PC-9 (cell line): Measurements from ENCODE around the gene SPSB2. TPM values are rescaled to one million over a fixed set of nuclear protein-coding genes. Genes with fewer than 3 reads are reported as not detected.
"Not testable (repeated sequence)": the region's sequence is repeated elsewhere in the genome, so short reads cannot be mapped to it uniquely, and the experiment has no call there.

ENCODE experiments used
- BruUV-seq: library from RNA; stranded (reverse); fragments of 400-500 nt; replicated peaks from 2 replicates; lab custom pipeline; 2021; lab: Mats Ljungman, UMichigan
- CTCF ChIA-PET: fragments of 300-600 bp; sonication (Branson Sonifier 250); formaldehyde crosslinking; loops from one replicate; lab custom pipeline; 2022; ENCODE audit warnings: antibody characterized with exemption; lab: Charles Lee
- POLR2A ChIA-PET: fragments of 300-600 bp; sonication (Branson Sonifier 250); formaldehyde crosslinking; loops from one replicate; lab custom pipeline; 2022; ENCODE audit warnings: antibody characterized with exemption; ENCODE audit not compliant: unreplicated experiment; lab: Charles Lee
- DNase-seq, 2 experiments: peaks; one replicate each; pipeline versions ENCODE4 v3.0.0 to v3.0.0-alpha.2; 2015 to 2022; ENCODE audit warnings: mixed read lengths in 1 of 2
- H2AFZ ChIP-seq: fragments of 200-600 bp; sonication (generic); 2 replicates; pipeline ENCODE4 v1.8.1; 2017; ENCODE audit warnings: antibody characterized with exemption
- H3F3A ChIP-seq: fragments of 200-600 bp; sonication (generic); 2 replicates; pipeline ENCODE4 v1.8.1; 2017; ENCODE audit warnings: antibody characterized with exemption, mild to moderate bottlenecking, low read depth; ENCODE audit not compliant: insufficient read depth
- H3K27ac ChIP-seq: fragments of 200-600 bp; sonication (generic); 2 replicates; pipeline ENCODE4 v1.6.1; 2016; ENCODE audit warnings: mixed run types
- H3K27me3 ChIP-seq: fragments of 200-600 bp; sonication (generic); 2 replicates; pipeline ENCODE4 v1.6.1; 2016; ENCODE audit warnings: low read depth, mixed run types; ENCODE audit not compliant: insufficient read depth
- H3K36me3 ChIP-seq: fragments of 200-600 bp; sonication (generic); 2 replicates; pipeline ENCODE4 v1.6.1; 2016; ENCODE audit warnings: low read depth, mixed run types
- H3K4me1 ChIP-seq: fragments of 200-600 bp; sonication (generic); replicated peaks from 2 replicates; pipeline ENCODE4 v1.6.1; 2016; ENCODE audit warnings: mixed run types; ENCODE audit not compliant: insufficient read depth
- H3K4me2 ChIP-seq: fragments of 200-600 bp; sonication (generic); 2 replicates; pipeline ENCODE4 v1.6.1; 2017; ENCODE audit warnings: mixed run types
- H3K4me3 ChIP-seq: fragments of 200-600 bp; sonication (generic); 2 replicates; pipeline ENCODE4 v1.6.1; 2016; ENCODE audit warnings: mixed run types
- H3K79me2 ChIP-seq: fragments of 200-600 bp; sonication (generic); 2 replicates; pipeline ENCODE4 v1.6.1; 2017; ENCODE audit warnings: low read depth, mixed run types
- H3K9me2 ChIP-seq: fragments of 200-600 bp; sonication (generic); 2 replicates; pipeline ENCODE4 v1.8.1; 2017; ENCODE audit warnings: mild to moderate bottlenecking; ENCODE audit not compliant: insufficient read depth
- H3K9me3 ChIP-seq: fragments of 200-600 bp; sonication (generic); 2 replicates; pipeline ENCODE4 v1.8.1; 2016; ENCODE audit warnings: low read depth; ENCODE audit not compliant: insufficient read depth
- H4K20me1 ChIP-seq: fragments of 200-600 bp; sonication (generic); 2 replicates; pipeline ENCODE4 v1.8.1; 2017; ENCODE audit not compliant: insufficient read depth
- CTCF ChIP-seq: fragments of 200-600 bp; sonication (generic); conservative IDR thresholded peaks from 2 replicates; pipeline ENCODE4 v1.6.1; 2017; ENCODE audit warnings: mixed run types, antibody characterized with exemption, mild to moderate bottlenecking, moderate library complexity
- EZH2 ChIP-seq: fragments of 200-600 bp; sonication (generic); IDR thresholded peaks from 2 replicates; pipeline ENCODE4 v1.8.0; 2017; ENCODE audit warnings: antibody characterized with exemption, low read depth
- intact Hi-C: fragments of 100-400 bp; cut with micrococcal nuclease; formaldehyde crosslinking; loops from one replicate; pipeline ENCODE4 v1.10.0; 2022; ENCODE audit not compliant: unreplicated experiment
- total RNA-seq: library from RNA; stranded (reverse); gene quantifications from 2 replicates; pipeline ENCODE4 v1.2.3, GENCODE V29; 2021

SPSB2 gene
- total RNA-seq, 1 experiment from 2014 or later: 28.9 TPM

GRCh38 chr12:6884539-6884938 lies 11.4 kb upstream of the SPSB2 start:
- H3K9me2 ChIP-seq: no peaks in the 10 kb centered on the region
- H3K27me3 ChIP-seq: no peaks in the 10 kb centered on the region
- H3K4me3 ChIP-seq: no peak overlapping the region
- BruUV-seq: no TSS peak
- no peak overlapping the region for H3K4me2 ChIP-seq
- intact Hi-C loops: no loop called here
- H3K79me2 ChIP-seq: no peaks in the 10 kb centered on the region
- H2AFZ ChIP-seq: no peak overlapping the region
- ChIA-PET POLR2A (interaction anchor here (0.7 kb wide), 1 partner anchor 305 kb away, joined by 25 read pairs; no protein-coding TSS in a partner anchor), CTCF (no interaction called here)
- H3K27ac ChIP-seq: no peak overlapping the region
- H3K9me3 ChIP-seq: no peaks in the 10 kb centered on the region
- no peak for TF ChIP-seq EZH2
- TF ChIP-seq CTCF: no peak
- H3K4me1 ChIP-seq: 0 out of 2 replicates have a peak, but pooled peaks cover 5% of the 10 kb centered on the region
- peaks cover 7% of the 10 kb centered on the region; the same call in 1 of the 2 replicates for H3F3A ChIP-seq
- no peaks in the 10 kb centered on the region for H4K20me1 ChIP-seq
- no peaks in the 10 kb centered on the region for H3K36me3 ChIP-seq
- DNase-seq: no peak

GRCh38 chr12:6883683-6884082 lies 10.6 kb upstream of the SPSB2 start:
- ChIA-PET CTCF (interaction anchor here (0.6 kb wide), 1 partner anchor 147 kb away, joined by 5 read pairs; no protein-coding TSS in a partner anchor), POLR2A (no interaction called here)
- Histone ChIP-seq H3K79me2 (no peaks in the 10 kb centered on the region), H3K4me1 (0 out of 2 replicates have a peak, but pooled peaks cover 5% of the 10 kb centered on the region), H3K27ac (no peak overlapping the region), H3K9me3 (no peaks in the 10 kb centered on the region), H3K4me2 (no peak overlapping the region), H3K9me2 (no peaks in the 10 kb centered on the region), H2AFZ (no peak overlapping the region), H4K20me1 (no peaks in the 10 kb centered on the region), H3F3A (peaks cover 4% of the 10 kb centered on the region; the same call in 1 of the 2 replicates), H3K4me3 (no peak overlapping the region), H3K36me3 (no peaks in the 10 kb centered on the region), H3K27me3 (no peaks in the 10 kb centered on the region)
- intact Hi-C loops: no loop called here
- TF ChIP-seq CTCF (no peak), EZH2 (no peak)
- no TSS peak for BruUV-seq
- DNase-seq: no peak

DNA sequence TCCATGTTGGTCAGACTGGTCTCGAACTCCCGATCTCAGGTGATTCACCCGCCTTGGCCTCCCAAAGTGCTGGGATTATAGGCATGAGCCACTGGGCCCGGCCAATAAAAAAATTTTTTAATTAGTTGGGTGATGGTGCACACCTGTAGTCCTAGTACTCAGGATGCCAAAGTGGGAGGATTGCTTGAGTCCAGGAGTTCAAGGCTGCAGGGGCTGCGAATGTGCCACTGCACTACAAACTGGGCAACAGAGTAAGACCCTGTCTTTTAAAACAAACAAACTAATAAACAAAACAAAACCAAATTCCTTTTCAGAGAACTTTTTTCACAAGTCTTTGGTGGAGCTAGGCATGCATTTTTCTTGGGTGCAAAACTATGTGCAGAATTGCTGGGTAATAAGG lies 10.1 kb upstream of the SPSB2 start:
- Histone ChIP-seq H3K4me2 (no peak overlapping the region), H2AFZ (no peak overlapping the region), H3K27me3 (no peaks in the 10 kb centered on the region), H3K9me3 (no peaks in the 10 kb centered on the region), H3F3A (no peaks in the 10 kb centered on the region; the same call in 1 of the 2 replicates), H4K20me1 (no peaks in the 10 kb centered on the region), H3K79me2 (no peaks in the 10 kb centered on the region), H3K27ac (no peak overlapping the region), H3K36me3 (no peaks in the 10 kb centered on the region), H3K4me1 (0 out of 2 replicates have a peak, but pooled peaks cover 5% of the 10 kb centered on the region), H3K9me2 (no peaks in the 10 kb centered on the region), H3K4me3 (no peak overlapping the region)
- TF ChIP-seq EZH2: no peak
- no peak for TF ChIP-seq CTCF
- no TSS peak for BruUV-seq
- CTCF ChIA-PET: interaction anchor here (0.6 kb wide), 1 partner anchor 147 kb away, joined by 5 read pairs; no protein-coding TSS in a partner anchor
- intact Hi-C loops: no loop called here
- POLR2A ChIA-PET: no interaction called here
- no peak for DNase-seq

DNA sequence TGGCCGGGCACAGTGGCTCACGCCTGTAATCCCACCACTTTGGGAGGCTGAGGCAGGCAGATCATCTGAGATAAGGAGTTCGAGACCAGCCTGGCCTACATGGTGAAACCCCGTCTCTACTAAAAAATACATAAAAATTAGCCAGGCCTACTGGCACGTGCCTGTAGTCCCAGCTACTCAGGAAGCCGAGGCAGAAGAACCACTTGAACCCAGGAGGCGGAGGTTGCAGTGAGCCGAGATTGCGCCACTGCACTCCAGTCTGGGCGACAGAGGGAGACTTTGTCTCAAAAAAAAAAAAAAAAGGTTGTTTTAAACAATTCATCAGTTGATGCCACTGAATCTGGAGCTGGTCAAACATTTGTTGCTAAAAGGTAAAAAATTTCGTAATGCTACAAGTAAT lies 6.7 kb upstream of the SPSB2 start:
- H3K4me2 ChIP-seq, POLR2A ChIA-PET: not testable (repeated sequence)

DNA sequence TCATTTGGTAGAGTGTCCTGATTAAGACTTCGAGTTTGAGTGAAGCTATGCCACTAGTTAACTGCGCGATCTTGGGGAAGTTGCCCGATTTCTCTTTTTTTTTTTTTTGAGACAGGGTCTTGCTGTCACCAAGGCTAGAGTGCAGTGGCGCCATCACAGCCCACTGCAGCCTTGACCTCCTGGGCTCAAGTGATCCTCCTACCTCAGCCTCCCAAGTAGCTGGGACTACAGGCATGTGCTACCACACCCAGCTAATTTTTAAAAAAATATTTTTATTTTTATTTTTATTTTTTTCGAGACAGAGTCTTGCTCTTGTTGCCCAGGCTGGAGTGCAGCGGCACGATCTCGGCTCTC lies 889 bp upstream of the SPSB2 start:
- Histone ChIP-seq H3K4me1 (peaks cover 30% of the 10 kb centered on the region), H3K27ac (peak overlapping the region; percentile 37), H3K4me2 (peak overlapping the region; percentile 96), H3F3A (peaks cover 51% of the 10 kb centered on the region), H4K20me1 (peaks cover 30% of the 10 kb centered on the region), H2AFZ (peak overlapping the region; percentile 78), H3K36me3 (peaks cover 12% of the 10 kb centered on the region; the same call in 1 of the 2 replicates), H3K79me2 (peaks cover 23% of the 10 kb centered on the region), H3K4me3 (peak overlapping the region; percentile 84)
- ChIA-PET POLR2A (interaction anchor here (0.6 kb wide), 2 partner anchors 14 to 70 kb away, joined by 3 read pairs; no protein-coding TSS in a partner anchor), CTCF (interaction anchor here (0.6 kb wide), 1 partner anchor 181 kb away, joined by 5 read pairs; no protein-coding TSS in a partner anchor)
- not testable (repeated sequence) for DNase-seq, H3K9me2 ChIP-seq, H3K27me3 ChIP-seq, H3K9me3 ChIP-seq, BruUV-seq
- intact Hi-C loops: loop anchor here (5.0 kb wide), 1 partner anchor 218 kb away; the partner anchor contains the start of gene C1R

More for the DNA sequence above, 6.7 kb upstream of the SPSB2 start:
- H4K20me1 ChIP-seq, H3K79me2 ChIP-seq, H2AFZ ChIP-seq, H3K4me1 ChIP-seq, H3K36me3 ChIP-seq, DNase-seq, H3K27ac ChIP-seq, H3K4me3 ChIP-seq, BruUV-seq, H3F3A ChIP-seq, H3K9me2 ChIP-seq, H3K27me3 ChIP-seq, H3K9me3 ChIP-seq, intact Hi-C loops: not testable (repeated sequence)
- CTCF ChIA-PET: interaction anchor here (0.6 to 0.7 kb wide), 2 partner anchors 144 to 265 kb away, joined by 3 read pairs; no protein-coding TSS in a partner anchor
